ENCODE measurements around the gene MXD1.

MXD1 gene

GRCh38 chr2:69988086-69988635, 73.3 kb downstream of the MXD1 start:
- Histone ChIP-seq H2AFZ (ENCODE audit: low read length) (no peak overlapping the region), H3K36me3 (ENCODE audit: insufficient read depth, low read length) (peaks cover 22% of the 10 kb centered on the region; the same call in 1 of the 2 replicates), H4K20me1 (ENCODE audit: insufficient read depth, low read length, poor library complexity, severe bottlenecking) (no peaks in the 10 kb centered on the region), H3K4me3 (ENCODE audit: low read length, poor library complexity, severe bottlenecking) (no peak overlapping the region), H3K9ac (ENCODE audit: low read depth, low read length, poor library complexity, severe bottlenecking) (no peak overlapping the region), H3K9me3 (ENCODE audit: insufficient read depth, low read depth, low read length) (no peaks in the 10 kb centered on the region), H3K4me1 (ENCODE audit: insufficient read depth, low read length, poor library complexity, severe bottlenecking) (no peaks in the 10 kb centered on the region), H3F3A (ENCODE audit: low read depth) (no peaks in the 10 kb centered on the region), H3K79me2 (ENCODE audit: insufficient read depth, low read length) (no peaks in the 10 kb centered on the region), H3K4me2 (ENCODE audit: low read depth, low read length, poor library complexity, severe bottlenecking) (no peak overlapping the region), H3K27me3 (ENCODE audit: insufficient read depth, low read length, poor library complexity, severe bottlenecking) (no peaks in the 10 kb centered on the region), H3K9me2 (replicated peaks; ENCODE audit: low read depth, low read length) (no peaks in the 10 kb centered on the region)
- TF ChIP-seq EZH2phosphoT487 (IDR thresholded peaks at IDR 0.05; ENCODE audit: borderline replicate concordance) (no peak), CTCF (conservative IDR thresholded peaks at IDR 0.05; ENCODE audit: low read length) (no peak)

DNA sequence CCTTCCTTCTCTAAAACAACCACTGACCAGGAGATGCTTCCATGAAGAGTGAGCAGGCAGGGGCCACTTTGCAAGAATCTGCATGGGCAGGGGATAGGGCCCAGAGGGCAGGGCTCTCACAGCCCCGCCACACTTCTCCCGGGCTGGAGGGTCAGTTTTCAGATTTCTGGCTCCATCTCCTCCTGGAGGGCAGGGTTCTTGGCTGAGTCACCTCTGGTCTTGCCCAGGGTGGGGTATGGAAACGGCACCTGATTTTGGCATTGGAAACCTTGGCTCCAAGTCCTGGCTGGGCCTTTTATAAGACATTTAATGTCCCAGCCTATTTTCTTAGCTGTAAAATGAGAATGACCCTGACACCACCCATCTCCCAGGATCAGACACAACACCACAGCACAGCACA, 74.1 kb downstream of the MXD1 start:
- no peaks in the 10 kb centered on the region for H3K27me3 ChIP-seq (ENCODE audit: insufficient read depth, low read length, poor library complexity, severe bottlenecking)
- H3K9me2 ChIP-seq (replicated peaks; ENCODE audit: low read depth, low read length): no peaks in the 10 kb centered on the region
- H3K9ac ChIP-seq (ENCODE audit: low read depth, low read length, poor library complexity, severe bottlenecking): no peak overlapping the region
- no peaks in the 10 kb centered on the region for H3K4me1 ChIP-seq (ENCODE audit: insufficient read depth, low read length, poor library complexity, severe bottlenecking)
- H4K20me1 ChIP-seq (ENCODE audit: insufficient read depth, low read length, poor library complexity, severe bottlenecking): no peaks in the 10 kb centered on the region
- no peaks in the 10 kb centered on the region for H3F3A ChIP-seq (ENCODE audit: low read depth)
- no peaks in the 10 kb centered on the region for H3K79me2 ChIP-seq (ENCODE audit: insufficient read depth, low read length)
- H2AFZ ChIP-seq (ENCODE audit: low read length): no peak overlapping the region
- no peak overlapping the region for H3K4me3 ChIP-seq (ENCODE audit: low read length, poor library complexity, severe bottlenecking)
- TF ChIP-seq EZH2phosphoT487 (IDR thresholded peaks at IDR 0.05; ENCODE audit: borderline replicate concordance) (no peak), CTCF (conservative IDR thresholded peaks at IDR 0.05; ENCODE audit: low read length) (no peak)
- H3K4me2 ChIP-seq (ENCODE audit: low read depth, low read length, poor library complexity, severe bottlenecking): no peak overlapping the region
- H3K9me3 ChIP-seq (ENCODE audit: insufficient read depth, low read depth, low read length): no peaks in the 10 kb centered on the region
- H3K36me3 ChIP-seq (ENCODE audit: insufficient read depth, low read length): peaks cover 30% of the 10 kb centered on the region; the same call in 1 of the 2 replicates

GRCh38 chr2:69989441-69990105, 74.7 kb downstream of the MXD1 start:
- no peaks in the 10 kb centered on the region for H3K27me3 ChIP-seq (ENCODE audit: insufficient read depth, low read length, poor library complexity, severe bottlenecking)
- H4K20me1 ChIP-seq (ENCODE audit: insufficient read depth, low read length, poor library complexity, severe bottlenecking): no peaks in the 10 kb centered on the region
- H3K36me3 ChIP-seq (ENCODE audit: insufficient read depth, low read length): peaks cover 35% of the 10 kb centered on the region; the same call in 1 of the 2 replicates
- H3F3A ChIP-seq (ENCODE audit: low read depth): no peaks in the 10 kb centered on the region
- H3K9me3 ChIP-seq (ENCODE audit: insufficient read depth, low read depth, low read length): no peaks in the 10 kb centered on the region
- no peak overlapping the region for H3K9ac ChIP-seq (ENCODE audit: low read depth, low read length, poor library complexity, severe bottlenecking)
- H3K4me1 ChIP-seq (ENCODE audit: insufficient read depth, low read length, poor library complexity, severe bottlenecking): no peaks in the 10 kb centered on the region
- no peaks in the 10 kb centered on the region for H3K79me2 ChIP-seq (ENCODE audit: insufficient read depth, low read length)
- TF ChIP-seq EZH2phosphoT487 (IDR thresholded peaks at IDR 0.05; ENCODE audit: borderline replicate concordance): no peak
- TF ChIP-seq CTCF (conservative IDR thresholded peaks at IDR 0.05; ENCODE audit: low read length): no peak
- no peak overlapping the region for H2AFZ ChIP-seq (ENCODE audit: low read length)
- H3K4me3 ChIP-seq (ENCODE audit: low read length, poor library complexity, severe bottlenecking): no peak overlapping the region
- no peak overlapping the region for H3K4me2 ChIP-seq (ENCODE audit: low read depth, low read length, poor library complexity, severe bottlenecking)
- no peaks in the 10 kb centered on the region for H3K9me2 ChIP-seq (replicated peaks; ENCODE audit: low read depth, low read length)

Measured in Loucy (cell line).